HEK293 (cell line): ENCODE data around the gene CETP.

Experiments
- CTCF ChIP-seq: fragments of 450-650 bp; formaldehyde crosslinking; IDR thresholded peaks from 2 replicates; pipeline ENCODE4 v1.5.1; 2016; ENCODE audit warnings: missing biosample characterization, missing genetic modification characterization
- REST ChIP-seq: fragments of 450-650 bp; formaldehyde crosslinking; IDR thresholded peaks from 2 replicates; pipeline ENCODE4 v1.5.1; 2016; ENCODE audit warnings: missing biosample characterization, missing genetic modification characterization
- ZNF114 ChIP-seq: fragments of 450-650 bp; formaldehyde crosslinking; IDR thresholded peaks from 2 replicates; pipeline ENCODE4 v1.5.0; 2017; ENCODE audit warnings: missing biosample characterization, missing genetic modification characterization
- ZNF155 ChIP-seq: fragments of 450-650 bp; formaldehyde crosslinking; IDR thresholded peaks from 2 replicates; pipeline ENCODE4 v1.5.1; 2016; ENCODE audit warnings: missing biosample characterization, missing genetic modification characterization
- ZNF16 ChIP-seq: fragments of 450-650 bp; formaldehyde crosslinking; IDR thresholded peaks from 2 replicates; pipeline ENCODE4 v1.5.1; 2016; ENCODE audit warnings: low read depth, missing biosample characterization, missing genetic modification characterization
- ZNF18 ChIP-seq: fragments of 450-650 bp; formaldehyde crosslinking; IDR thresholded peaks from 2 replicates; pipeline ENCODE4 v1.5.1; 2016; ENCODE audit warnings: missing biosample characterization, missing genetic modification characterization
- ZNF266 ChIP-seq: fragments of 450-650 bp; formaldehyde crosslinking; IDR thresholded peaks from 2 replicates; pipeline ENCODE4 v1.5.1; 2016; ENCODE audit warnings: missing biosample characterization, missing genetic modification characterization, low read depth
- ZNF513 ChIP-seq: fragments of 450-650 bp; IDR thresholded peaks from 2 replicates; pipeline ENCODE4 v1.5.1; 2018; ENCODE audit warnings: missing biosample characterization, missing genetic modification characterization
- ZNF558 ChIP-seq: fragments of 450-650 bp; formaldehyde crosslinking; IDR thresholded peaks from 2 replicates; pipeline ENCODE4 v1.5.1; 2016; ENCODE audit warnings: missing biosample characterization, missing genetic modification characterization
- ZSCAN30 ChIP-seq: fragments of 450-650 bp; IDR thresholded peaks from 2 replicates; pipeline ENCODE4 v1.5.1; 2018; ENCODE audit warnings: missing biosample characterization, mild to moderate bottlenecking, missing genetic modification characterization, moderate library complexity

GRCh38 chr16:56944954-56945839 is 16.6 kb upstream of the CETP start:
- TF ChIP-seq ZNF558 (tag by site-specific recombination) = no peak
- TF ChIP-seq ZNF513 (tag by site-specific recombination) = no peak
- TF ChIP-seq CTCF (tag by site-specific recombination) = no peak
- TF ChIP-seq ZNF16 (tag by site-specific recombination) = no peak
- TF ChIP-seq ZNF18 (tag by site-specific recombination) = no peak
- TF ChIP-seq ZNF155 (tag by site-specific recombination) = no peak
- TF ChIP-seq ZNF114 (tag by site-specific recombination) = no peak
- no peak for TF ChIP-seq REST
- TF ChIP-seq ZSCAN30 (tag by site-specific recombination) = no peak
- no peak for TF ChIP-seq ZNF266 (tag by site-specific recombination)
